Neural crest cell (in vitro differentiated cells): ENCODE data around the gene ATG5. TPM values are rescaled to one million over a fixed set of nuclear protein-coding genes. Genes with fewer than 3 reads are reported as not detected.
"Not testable (repeated sequence)": the region's sequence is repeated elsewhere in the genome, so short reads cannot be mapped to it uniquely, and the experiment has no call there.

ENCODE experiments used
- DNase-seq: peaks from one replicate; pipeline ENCODE4 v3.0.0; 2021; ENCODE audit warnings: low read depth, mixed read lengths, low spot score
- H3K27ac Mint-ChIP-seq: one replicate; pipeline ENCODE4 v1.8.0; 2021; ENCODE audit warnings: mild to moderate bottlenecking, mixed read lengths; ENCODE audit not compliant: unreplicated experiment
- H3K27me3 Mint-ChIP-seq: 2 replicates; pipeline ENCODE4 v1.8.0; 2021; ENCODE audit warnings: low read depth, mild to moderate bottlenecking, mixed read lengths
- H3K36me3 Mint-ChIP-seq: 2 replicates; pipeline ENCODE4 v1.8.0; 2021; ENCODE audit warnings: low read depth, mild to moderate bottlenecking, mixed read lengths
- H3K4me1 Mint-ChIP-seq: 2 replicates; pipeline ENCODE4 v1.8.0; 2021; ENCODE audit warnings: mixed read lengths
- H3K4me3 Mint-ChIP-seq: one replicate; pipeline ENCODE4 v1.8.0; 2021; ENCODE audit warnings: mild to moderate bottlenecking, mixed read lengths
- H3K9me3 Mint-ChIP-seq: 2 replicates; pipeline ENCODE4 v1.8.0; 2021; ENCODE audit warnings: mixed read lengths
- CTCF ChIP-seq: fragments of 200-600 bp; sonication (generic); conservative IDR thresholded peaks from 2 replicates; pipeline ENCODE4 v1.5.0; 2021; ENCODE audit warnings: antibody characterized with exemption, mild to moderate bottlenecking
- total RNA-seq: library from RNA; stranded (reverse); gene quantifications from 2 replicates; pipeline ENCODE4 v1.2.1, GENCODE V29; 2021

The ATG5 gene
- total RNA-seq, 1 donor from 2014 or later = 22.5 TPM

DNA sequence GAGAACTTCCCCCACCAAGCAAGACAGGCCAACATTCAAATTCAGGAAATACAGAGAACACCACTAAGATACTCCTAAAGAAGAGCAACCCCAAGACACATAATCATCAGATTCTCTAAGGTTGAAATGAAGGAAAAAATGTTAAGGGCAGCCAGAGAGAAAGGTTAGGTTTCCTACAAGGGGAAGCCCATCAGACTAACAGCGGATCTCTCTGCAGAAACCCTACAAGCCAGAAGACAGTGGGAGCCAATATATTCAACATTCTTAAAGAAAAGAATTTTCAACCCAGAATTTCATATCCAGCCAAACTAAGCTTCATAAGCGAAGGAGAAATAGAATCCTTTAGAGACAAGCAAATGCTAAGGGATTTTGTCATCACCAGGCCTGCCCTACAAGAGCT, 61.1 kb downstream of the ATG5 start:
- not testable (repeated sequence) for DNase-seq, H3K4me3 Mint-ChIP-seq, H3K27me3 Mint-ChIP-seq, H3K27ac Mint-ChIP-seq, H3K4me1 Mint-ChIP-seq
- H3K9me3 Mint-ChIP-seq = peaks cover 27% of the 10 kb centered on the region
- H3K36me3 Mint-ChIP-seq = peaks cover 49% of the 10 kb centered on the region

GRCh38 chr6:106259748-106260147, 65.8 kb downstream of the ATG5 start:
- not testable (repeated sequence) for H3K4me3 Mint-ChIP-seq, H3K27me3 Mint-ChIP-seq, H3K4me1 Mint-ChIP-seq, H3K9me3 Mint-ChIP-seq, H3K27ac Mint-ChIP-seq, DNase-seq
- peaks cover 12% of the 10 kb centered on the region for H3K36me3 Mint-ChIP-seq

- H3K4me3 Mint-ChIP-seq = no peak overlapping the region
- H3K27ac Mint-ChIP-seq = no peak overlapping the region
- H3K9me3 Mint-ChIP-seq = no peaks in the 10 kb centered on the region
- no peaks in the 10 kb centered on the region for H3K4me1 Mint-ChIP-seq
- DNase-seq = no peak
- TF ChIP-seq CTCF = no peak
- no peaks in the 10 kb centered on the region for H3K27me3 Mint-ChIP-seq
- peaks cover 3% of the 10 kb centered on the region for H3K36me3 Mint-ChIP-seq
Measured at GRCh38 chr6:106258726-106259125, 66.8 kb downstream of the ATG5 start.

- no peak for TF ChIP-seq CTCF
- H3K9me3 Mint-ChIP-seq = no peaks in the 10 kb centered on the region
- H3K4me3 Mint-ChIP-seq = no peak overlapping the region
- no peak overlapping the region for H3K27ac Mint-ChIP-seq
- no peaks in the 10 kb centered on the region for H3K27me3 Mint-ChIP-seq
- H3K4me1 Mint-ChIP-seq = no peaks in the 10 kb centered on the region
- H3K36me3 Mint-ChIP-seq = peaks cover 3% of the 10 kb centered on the region
- DNase-seq = no peak
Measured at GRCh38 chr6:106257195-106257594, 68.4 kb downstream of the ATG5 start.

DNA sequence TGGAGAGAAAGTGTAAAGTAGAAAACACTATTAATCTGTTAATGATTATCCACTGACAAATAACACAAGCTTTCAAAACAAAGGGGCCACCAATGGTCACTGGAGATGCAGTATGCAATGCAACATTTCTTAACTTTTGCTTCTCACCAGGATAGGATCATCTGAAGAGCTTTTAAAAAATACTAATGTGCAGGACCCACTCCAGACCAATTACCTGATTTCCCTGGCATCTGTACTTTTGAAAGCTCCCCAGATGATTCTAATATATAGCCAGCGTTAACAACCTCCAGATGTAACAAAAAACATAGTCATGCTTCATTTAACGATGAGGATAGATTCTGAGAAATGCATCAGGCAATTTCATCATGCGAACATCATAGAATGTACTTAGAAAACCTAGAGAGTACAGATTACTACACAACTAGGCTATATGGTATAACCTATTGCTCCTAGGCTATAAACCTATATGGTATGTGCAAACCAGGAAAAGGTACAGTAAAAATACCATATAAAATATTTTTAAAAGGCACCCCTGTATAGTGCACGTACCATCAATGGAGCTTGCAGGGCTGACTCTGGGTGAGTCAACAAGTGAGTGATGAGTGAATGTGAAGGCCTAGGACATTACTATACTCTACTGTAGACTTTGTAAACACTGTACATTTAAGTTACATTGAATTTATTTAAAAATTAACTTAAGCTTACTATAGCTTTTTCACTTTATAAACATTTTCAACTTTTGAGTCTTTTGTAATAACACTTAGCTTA, 69.2 kb downstream of the ATG5 start:
- Mint-ChIP-seq H3K36me3 (peaks cover under 1% of the 10 kb centered on the region), H3K9me3 (no peaks in the 10 kb centered on the region), H3K27ac (no peak overlapping the region), H3K4me3 (no peak overlapping the region), H3K27me3 (no peaks in the 10 kb centered on the region), H3K4me1 (no peaks in the 10 kb centered on the region)
- no peak for DNase-seq
- no peak for TF ChIP-seq CTCF

DNA sequence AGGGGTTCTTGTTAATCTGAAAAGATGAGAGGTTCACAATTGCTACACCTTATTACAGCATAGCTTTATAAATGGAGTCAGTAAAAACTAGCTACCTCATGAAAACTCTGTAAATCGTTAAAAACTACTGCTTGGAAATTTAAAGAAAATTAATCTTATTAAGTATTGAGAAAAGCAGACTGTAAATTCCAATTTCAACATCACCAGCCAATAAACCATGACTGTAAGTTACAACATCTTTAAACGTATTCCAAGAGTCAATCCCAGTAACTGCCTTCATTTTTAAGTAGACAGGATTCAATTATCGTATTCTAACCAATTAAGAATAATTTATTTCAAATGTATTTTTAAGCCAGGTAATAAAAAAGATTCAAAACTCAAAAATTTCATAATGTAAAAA, 70.3 kb downstream of the ATG5 start:
- TF ChIP-seq CTCF = no peak
- DNase-seq = no peak
- H3K4me3 Mint-ChIP-seq = no peak overlapping the region
- H3K27ac Mint-ChIP-seq = no peak overlapping the region
- H3K4me1 Mint-ChIP-seq = no peaks in the 10 kb centered on the region
- H3K36me3 Mint-ChIP-seq = no peaks in the 10 kb centered on the region
- no peaks in the 10 kb centered on the region for H3K9me3 Mint-ChIP-seq
- H3K27me3 Mint-ChIP-seq = no peaks in the 10 kb centered on the region
